GM21515 (cell line): ENCODE measurements around the gene BCAS2.
"Not testable (repeated sequence)": the region's sequence is repeated elsewhere in the genome, so short reads cannot be mapped to it uniquely, and the experiment has no call there.

Experiments used
- ATAC-seq: cut with Tn5 transposase; IDR thresholded peaks from one replicate; pipeline ENCODE4 v1.9.1; 2021; ENCODE audit not compliant: unreplicated experiment

Gene BCAS2

DNA sequence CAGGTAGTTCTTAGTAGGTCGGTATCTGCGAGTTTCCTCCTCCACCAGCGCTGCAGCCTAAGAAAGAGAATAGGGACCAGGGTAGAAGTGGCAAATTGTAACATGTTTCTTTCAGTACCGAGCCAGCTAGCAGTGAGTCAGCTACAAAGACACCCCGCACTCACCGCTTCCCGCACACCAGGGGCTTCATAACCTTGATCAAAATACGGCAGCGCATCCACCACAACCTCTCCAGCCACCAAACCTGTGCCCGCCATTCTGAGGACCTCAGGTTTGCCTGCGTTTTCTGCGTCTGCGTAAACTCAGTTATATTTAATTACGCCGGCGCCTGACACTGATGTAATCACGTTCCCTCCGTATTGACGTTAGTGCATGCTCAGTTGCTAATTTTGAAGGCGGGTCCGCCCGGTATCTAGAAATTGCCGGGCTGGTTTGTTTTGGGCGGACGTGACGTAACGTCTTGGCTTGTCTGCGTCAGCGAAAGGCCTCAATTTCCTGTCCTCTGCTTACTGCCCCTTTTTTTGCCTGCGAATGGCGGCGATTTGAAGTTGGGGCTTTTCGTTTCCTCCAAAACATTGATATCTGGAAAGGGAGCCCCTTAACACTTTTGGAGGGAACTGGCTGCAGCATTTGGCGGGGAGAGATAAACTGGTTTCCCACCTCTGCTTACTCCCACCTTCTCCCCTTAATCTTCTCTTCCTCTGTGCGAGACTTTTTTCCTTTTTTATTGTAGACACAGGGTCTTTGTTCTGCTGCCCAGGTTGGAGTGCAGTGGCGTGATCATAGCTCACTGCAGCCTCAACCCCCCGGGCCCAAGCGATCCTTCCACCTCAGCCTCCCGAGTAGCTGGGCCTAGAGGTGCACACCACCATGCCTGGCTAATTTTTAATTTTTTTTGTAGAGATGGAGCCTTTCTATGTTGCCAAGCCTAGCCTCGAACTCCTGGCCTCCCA is at the start of gene BCAS2:
Gene BCAS2 (minus strand): TSS at position 281 of the 953 bp plus-strand sequence. CDS start 24 bp downstream, at position 257.
- ATAC-seq = peak; percentile 99

DNA sequence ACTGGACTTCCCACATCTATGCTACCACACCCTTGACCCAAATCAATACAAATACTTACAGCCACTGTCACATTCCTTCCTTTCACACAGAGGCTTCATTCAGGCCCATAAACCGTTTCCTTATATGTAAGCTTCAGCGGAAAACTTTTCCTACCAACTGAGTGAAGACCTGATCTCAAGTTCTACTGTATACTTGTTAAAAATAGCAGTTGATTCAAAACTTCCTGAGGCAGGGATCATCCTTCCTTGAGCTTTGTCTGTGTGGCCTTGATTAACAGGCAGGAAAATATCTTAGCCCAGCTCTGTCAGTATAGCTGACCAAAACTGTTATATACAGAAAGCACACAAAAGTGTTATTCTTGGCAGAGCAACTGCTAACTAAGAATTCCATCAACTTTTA is 45.7 kb upstream of the BCAS2 start:
- ATAC-seq = no peak

DNA sequence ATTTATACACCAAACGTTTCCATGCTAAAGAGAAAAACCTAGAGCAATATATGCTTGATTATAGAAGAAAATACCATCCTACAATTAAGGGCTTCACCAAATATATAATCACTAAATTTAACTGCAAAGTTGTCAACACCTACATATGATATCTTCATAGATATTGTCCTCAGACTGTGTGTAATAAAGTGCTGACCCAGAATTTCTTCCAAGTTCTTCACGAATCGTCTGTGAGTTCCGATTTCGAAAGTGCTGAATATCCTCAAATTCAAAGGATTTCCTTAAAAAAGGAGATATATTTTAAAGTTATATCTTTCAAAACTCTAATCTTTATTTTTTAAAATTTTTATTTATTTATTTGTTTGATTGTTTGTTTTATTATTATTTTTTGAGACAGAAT is 41.9 kb upstream of the BCAS2 start:
- no peak for ATAC-seq

DNA sequence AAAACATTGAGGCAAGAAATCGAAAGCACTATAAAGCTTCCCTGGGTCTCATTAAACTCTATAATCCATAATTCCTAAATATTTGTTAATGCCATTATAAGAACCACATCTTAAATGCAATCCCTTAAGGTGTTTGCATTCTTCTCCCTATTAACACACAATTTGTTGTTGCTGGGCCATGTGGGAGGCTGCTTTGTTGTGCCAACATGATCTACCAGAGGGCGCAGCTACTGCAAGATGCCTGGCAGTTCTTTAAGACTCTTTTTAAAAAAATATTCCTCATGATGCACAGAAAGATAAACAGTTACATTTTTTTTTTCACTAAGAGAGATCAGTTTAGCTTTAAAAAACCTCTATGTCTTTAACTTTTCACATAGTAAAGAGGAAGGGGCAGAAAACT is 39.0 kb upstream of the BCAS2 start:
- no peak for ATAC-seq

DNA sequence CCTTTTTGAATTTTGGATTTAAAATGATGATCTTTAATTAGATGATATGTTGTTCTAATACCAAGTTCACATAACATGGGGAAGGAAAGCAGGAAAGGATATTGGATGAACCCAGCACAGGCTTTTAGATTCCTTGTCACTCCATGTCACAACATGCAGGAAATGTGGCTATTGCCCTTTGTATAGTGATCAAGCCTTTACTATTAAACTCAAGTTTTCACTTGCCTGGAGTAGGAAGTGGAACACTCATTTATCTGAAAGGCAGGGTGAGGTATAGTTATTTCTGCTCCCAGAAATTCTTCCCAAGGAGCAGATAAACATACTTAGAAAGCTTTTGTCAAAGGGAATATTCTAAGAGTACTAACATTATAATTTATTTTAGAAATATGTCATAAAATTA is 37.2 kb upstream of the BCAS2 start:
- ATAC-seq = no peak

DNA sequence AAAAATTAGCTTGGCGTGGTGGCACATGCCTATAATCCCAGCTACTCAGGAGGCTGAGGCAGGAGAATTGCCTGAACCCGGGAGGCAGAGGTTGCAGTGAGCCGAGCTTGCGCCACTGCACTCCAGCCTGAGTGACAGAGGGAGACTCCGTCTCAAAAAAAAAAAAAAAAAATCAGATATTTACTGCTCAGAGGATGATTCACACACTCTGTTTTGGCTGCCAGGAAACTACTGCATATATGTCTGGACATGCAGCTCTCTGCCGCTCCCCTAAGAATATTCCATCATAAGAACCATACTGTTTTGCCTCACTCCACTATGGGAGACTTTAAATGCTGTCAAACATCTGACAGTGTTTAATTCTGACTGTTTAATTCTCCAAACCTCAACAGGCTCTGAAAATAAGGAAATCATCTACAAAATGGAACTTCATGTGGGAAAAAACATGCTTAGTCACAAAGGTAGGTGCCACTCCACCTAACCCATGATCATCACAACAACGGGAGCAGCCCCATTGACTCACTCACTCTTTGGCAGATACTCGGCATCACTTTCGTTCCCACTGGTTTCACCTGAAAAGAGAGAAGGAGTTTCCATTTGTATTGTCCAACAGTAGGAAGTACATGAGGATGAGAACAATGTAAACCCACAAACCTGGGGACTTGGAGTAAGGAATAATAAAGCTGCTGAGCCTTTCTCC is 29.3 kb upstream of the BCAS2 start:
- ATAC-seq = no peak

DNA sequence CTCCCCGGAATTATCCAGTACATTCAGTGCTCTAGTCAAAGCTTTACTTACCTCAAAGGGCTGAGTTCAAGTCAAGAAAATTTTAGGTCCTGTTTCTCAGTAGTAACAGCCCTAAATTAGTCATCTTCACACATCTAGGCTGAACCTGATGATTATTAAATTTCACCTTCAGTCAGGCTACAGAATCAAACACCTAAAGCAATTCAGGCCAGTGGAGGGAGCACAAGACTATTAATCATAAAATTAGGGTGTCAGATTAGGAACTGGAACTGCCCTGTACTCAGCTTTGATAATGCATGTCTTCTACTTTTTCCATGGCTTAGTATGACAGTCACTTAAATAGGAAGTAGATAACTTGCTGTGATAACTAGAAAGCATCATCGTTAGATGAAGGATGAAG is 28.4 kb upstream of the BCAS2 start:
- no peak for ATAC-seq

DNA sequence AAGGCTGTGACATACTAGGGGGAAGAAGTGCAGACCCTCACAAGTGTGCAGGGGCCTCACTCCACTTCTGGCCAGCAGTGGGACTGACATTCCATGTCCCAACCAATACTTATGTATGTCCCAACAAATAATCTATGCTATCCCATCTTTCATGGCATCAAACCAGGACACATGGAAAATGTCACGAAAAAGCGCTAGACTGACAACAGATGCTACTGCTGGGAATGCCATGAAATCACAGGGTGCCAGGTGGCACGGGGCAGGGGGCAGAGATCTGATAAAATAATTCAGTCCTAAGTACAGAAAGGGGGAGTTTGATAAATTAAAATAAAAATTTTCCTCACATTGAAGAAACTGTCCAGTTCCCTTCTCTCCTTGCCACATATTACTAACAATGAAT is 27.6 kb upstream of the BCAS2 start:
- no peak for ATAC-seq

DNA sequence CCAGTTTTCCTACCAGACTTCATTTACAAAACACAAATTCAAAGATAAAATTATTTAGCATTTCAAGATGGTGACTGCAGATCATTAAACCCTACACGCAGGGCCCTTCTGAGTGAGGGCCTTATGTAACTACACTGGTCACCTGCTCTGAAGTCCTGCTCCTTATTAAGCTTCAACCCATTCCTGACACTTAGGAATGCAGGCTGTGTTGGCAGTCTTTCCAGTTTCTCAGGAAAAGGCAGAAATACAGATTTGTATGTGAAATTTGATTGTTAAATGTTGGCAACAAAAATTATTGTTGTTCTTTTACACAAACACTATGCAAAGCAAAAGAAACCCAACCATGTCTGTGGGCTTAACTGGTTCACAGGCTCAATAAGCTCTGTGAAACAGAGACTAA is 25.8 kb upstream of the BCAS2 start:
- no peak for ATAC-seq

DNA sequence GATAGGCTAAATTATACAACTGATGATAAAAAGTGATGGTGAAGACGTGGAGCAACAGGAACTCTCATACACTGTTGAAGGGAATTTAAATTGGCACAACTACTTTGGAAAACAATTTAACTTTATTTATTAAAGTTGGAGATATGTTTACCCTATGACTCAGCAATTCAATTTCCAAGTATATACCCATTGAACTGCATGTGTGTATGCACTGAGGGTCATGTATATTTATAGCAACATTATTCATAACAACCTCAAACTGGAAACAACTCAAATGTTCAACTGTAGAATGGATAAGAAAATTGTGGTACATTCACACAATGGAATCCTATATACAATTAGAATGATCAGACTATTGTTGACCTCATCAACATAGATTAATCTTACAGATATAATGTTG is 16.5 kb upstream of the BCAS2 start:
- ATAC-seq = no peak

DNA sequence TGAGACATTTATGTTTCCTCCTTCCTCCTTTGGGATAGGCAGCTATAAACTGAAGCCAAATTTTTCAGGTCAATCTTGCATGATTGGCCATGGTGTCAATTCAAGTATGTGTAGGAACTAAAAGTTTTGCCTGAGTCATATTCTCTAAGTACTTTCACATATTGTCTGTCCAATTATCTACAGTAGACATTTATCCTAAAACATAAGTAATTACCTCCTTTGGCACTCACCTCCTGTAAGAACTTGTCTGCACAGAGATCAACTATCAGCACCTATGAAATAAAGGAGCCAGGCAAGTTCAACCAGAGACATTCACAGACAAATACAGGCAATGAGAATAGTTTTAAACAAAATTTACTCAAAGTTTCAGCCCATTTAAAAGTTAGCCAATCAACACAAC is 14.2 kb upstream of the BCAS2 start:
- ATAC-seq = no peak

DNA sequence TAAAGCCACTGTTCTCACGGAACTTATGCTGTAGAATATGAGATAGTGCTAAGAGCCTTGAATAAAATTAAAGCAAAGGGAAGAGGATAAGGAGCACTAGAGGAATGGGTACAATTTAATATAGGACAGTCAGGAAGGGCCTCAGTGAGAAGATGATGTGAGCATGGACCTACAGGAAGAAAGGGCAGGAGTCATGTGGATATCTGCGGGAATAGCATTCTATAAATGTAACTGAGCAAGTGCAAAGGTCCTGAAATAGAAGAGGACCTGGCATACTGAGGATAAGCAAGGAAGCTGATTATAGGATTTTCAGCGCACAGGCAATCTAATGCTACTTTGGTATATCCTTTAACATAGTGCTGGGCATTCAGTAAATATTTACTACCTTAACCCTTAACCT is 12.6 kb upstream of the BCAS2 start:
- no peak for ATAC-seq

DNA sequence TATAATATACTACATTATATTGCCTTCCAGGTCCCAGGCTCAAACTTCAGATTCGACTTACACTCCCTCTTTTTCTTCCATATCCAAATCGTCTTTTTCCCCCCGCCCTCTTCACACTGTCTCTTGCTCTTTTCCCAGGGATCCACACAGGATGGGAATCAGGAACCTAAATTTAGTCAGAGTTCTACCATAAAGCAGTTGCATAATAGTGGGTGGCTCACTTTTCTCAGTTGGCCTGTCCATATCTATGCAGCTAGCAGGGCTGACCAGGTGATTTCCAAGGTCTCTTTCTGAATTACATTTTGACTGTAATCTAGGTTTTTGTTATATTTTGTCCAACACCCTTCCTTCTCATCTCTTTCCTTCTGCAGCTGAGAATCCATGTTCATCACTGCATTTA is 7.7 kb upstream of the BCAS2 start:
- no peak for ATAC-seq

DNA sequence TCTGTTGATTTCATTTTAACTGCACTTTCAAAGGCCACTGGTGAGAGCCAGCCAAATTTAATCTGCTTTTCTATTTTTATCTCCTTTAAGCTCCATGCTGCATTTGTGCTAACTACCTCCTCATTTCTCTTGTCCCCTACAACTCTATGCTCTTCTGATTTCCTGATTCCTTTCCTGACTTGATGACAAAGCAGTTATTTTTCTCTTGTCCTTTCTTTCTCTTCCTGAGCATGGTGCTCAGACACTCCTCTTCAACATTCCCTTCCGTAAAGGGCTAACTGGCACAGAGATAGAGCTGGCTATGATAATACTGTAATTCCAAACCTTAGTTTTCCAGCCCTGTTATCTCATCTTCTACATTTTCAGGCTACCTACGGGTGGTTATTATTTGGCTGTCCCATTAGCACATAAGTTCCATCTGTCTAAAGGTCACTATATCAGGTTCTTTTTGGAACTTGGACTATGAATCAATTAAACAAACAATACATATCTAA is 6.8 kb upstream of the BCAS2 start:
- no peak for ATAC-seq

DNA sequence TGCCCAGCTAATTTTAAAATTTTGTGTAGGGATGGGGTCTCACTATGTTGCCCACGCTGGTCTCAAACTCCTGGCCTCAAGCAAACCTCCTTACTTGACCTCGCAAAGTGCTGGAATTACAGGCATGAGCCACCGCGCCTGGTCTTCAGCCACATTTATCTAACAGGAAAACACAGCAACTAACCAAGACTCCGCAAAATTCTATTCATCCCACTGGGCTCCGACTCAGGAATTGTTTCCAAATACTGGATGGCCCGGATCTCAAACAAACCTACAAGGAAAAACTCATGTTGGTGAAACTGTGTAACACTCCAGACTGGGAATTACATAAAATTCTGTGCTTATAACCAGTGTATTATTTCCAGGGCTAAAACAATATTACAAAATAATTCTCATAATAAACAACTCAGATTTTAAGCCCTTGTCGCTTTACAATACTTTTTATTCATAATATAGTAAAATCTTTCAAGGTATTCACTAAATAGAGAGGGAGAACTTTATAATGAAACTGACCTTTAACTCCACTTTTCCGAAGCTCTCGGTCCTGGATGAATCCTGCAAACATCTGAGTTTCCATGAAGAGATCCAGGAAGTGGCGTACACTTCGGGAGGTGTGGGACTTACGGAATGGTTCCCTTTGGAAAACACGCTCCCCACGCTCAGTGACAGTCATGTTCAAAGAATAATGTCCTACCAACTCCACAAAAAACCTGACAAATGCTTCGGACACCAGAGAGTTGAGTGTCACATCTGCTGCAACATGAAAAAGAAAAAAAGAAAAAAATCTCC is 6.0 kb upstream of the BCAS2 start:
- ATAC-seq = no peak

DNA sequence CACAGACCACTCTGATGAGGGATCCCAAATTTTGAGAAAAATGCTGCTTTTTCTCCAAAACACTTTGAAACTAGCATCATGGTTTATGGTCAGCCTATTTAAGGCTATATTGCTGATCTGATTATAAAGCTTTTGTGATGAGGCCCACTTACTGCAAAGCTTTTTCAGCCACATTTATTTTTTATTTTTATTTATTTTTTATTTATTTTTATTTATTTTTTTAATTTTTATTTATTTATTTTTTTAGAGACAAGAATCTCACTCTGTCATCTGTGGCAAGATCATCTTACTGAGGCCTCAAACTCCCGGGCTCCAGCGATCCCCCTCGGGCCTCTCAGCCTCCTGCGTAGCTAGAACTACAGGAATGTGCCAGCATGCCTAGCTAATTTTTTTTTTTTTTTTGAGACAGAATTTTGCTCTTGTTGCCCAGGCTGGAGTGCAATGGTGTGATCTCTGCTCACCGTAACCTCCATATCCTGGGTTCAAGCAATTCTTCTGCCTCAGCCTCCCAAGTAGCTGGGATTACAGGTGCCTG is 5.2 kb upstream of the BCAS2 start:
- no peak for ATAC-seq

DNA sequence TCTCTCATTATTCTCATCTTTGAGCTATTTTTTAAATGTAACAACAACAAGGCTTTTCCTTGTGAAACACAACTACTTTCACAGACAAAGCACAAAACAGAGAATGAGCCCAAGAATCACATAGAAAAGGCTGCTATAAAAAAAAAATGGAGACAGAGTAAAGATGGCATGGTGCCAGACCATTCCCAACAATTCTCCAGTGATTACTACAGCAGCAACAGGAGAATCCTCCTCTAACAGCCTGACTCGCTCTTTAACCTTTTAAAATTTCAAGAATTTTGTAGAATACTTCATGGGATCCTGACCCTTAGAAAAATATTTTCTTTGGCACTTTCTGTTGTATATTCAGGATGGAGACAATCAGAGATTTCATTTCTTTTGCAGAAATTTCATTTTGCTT is 3.8 kb upstream of the BCAS2 start:
- ATAC-seq = no peak

DNA sequence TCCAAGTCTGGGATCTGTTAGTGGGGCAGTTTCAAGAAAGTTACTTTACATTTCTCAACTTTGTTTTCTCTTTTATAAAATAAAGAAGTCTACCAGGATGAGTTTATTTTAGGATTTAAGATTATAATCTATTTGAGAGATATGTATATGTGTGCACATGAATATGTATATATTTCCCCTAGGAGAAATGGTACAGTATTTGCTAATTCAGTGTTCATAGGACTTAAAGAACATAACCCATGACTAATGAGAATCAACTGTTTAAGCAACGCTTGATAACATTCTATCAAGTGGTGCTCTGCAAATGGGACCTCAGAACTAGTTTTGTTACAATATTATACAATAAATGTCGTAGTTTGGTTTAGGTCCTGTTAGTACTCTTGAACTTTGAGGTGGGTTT is 7.0 kb downstream of the BCAS2 start:
- no peak for ATAC-seq

DNA sequence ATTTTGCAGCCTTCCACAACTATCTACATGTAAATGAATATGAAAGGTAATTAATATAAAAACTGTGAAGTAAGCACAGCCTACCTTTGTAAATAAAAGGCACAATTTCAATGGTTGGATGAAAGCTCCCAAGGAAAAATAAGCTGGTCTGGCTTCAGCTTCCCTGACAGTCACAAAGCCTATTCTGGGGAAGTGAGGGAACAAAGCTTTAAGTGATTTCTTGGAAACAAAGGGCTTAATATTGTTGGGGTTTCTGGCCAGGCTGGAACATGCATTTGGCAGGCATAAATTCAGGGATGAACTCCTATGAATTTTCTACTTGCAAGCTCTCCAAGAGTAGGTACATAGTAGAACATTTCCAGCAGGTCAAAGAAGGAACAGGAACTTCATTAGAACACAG is 17.3 kb downstream of the BCAS2 start:
- no peak for ATAC-seq

DNA sequence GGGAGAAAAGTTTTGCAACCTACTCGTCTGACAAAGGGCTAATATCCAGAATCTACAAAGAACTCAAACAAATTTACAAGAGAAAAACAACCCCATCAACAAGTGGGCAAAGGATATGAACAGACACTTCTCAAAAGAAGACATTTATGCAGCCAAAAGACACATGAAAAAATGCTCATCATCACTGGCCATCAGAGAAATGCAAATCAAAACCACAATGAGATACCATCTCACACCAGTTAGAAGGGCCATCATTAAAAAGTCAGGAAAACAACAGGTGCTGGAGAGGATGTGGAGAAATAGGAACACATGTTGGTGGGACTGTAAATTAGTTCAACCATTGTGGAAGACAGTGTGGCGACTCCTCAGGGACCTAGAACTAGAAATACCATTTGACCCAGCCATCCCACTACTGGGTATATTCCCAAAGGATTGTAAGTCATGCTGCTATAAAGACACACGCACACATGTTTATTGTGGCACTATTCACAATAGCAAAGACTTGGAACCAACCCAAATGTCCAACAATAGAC is 18.4 kb downstream of the BCAS2 start:
- ATAC-seq = not testable (repeated sequence)

DNA sequence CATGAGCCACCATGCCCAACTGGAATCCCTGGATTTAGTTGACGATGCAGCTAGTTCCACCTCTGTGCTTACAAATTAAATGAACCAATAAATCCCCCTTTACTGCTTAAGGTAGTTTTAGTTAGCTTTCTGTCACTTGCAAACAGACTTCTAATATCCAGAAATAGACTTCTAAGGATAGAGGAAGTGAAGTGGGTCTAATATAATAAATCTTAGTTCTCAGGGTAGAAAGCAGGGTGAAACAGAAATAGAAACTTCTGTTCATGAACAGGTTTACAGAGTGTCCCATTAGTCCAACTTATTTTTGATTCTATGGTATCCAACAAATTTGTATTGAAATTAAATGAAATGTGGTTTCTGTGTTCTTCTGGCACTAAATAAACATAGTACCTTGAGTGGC is 20.1 kb downstream of the BCAS2 start:
- no peak for ATAC-seq
